Mammary epithelial cell (primary cell): ENCODE data around the gene TTC23.

ENCODE experiments used
- CTCF ChIP-seq, 2 donors: IDR thresholded peaks in 1 of 2; conservative IDR thresholded peaks in 1 of 2; 2 replicates each; pipeline ENCODE4 v1.5.1; 2011 to 2012; ENCODE audit warnings: inconsistent platforms in 2 of 2, low read length in 2 of 2, mild to moderate bottlenecking in 2 of 2, control low read depth in 1 of 2, low read depth in 1 of 2; ENCODE audit not compliant: insufficient read depth in 1 of 2; ENCODE audit errors: extremely low read depth in 1 of 2
- EZH2 ChIP-seq: IDR thresholded peaks from 2 replicates; pipeline ENCODE4 v1.6.1; 2012; ENCODE audit warnings: low read length, inconsistent platforms, borderline replicate concordance

DNA sequence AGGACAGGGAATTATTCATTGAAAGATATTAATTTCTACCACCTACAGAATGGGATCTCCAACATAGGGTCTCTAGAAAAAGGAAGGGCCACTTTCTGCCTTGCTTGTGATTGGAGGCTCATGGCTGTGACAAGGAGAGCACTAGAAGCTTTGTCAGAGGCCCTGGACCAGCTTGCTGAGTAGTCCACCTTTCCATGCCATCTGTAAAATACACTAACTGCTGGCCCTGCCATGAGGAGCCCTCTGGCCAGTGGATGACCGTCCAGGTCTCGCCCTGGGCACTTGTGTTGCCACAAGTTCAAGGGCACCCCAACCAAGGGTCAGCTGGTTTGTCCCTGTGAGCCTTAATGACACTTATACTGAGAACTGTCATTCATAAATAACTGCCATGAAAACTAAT lies 146.1 kb downstream of the TTC23 start:
- no peak for TF ChIP-seq CTCF (conservative IDR thresholded peaks at IDR 0.05 in 1 of 2, IDR thresholded peaks at IDR 0.05 in 1 of 2; ENCODE audit: extremely low read depth in 1 of 2, insufficient read depth in 1 of 2, low read depth in 1 of 2, low read length in 2 of 2)
- no peak for TF ChIP-seq EZH2
